Subcutaneous abdominal adipose tissue (tissue), 5 donors: ENCODE results near the gene TNS3.

ENCODE experiments used
- H3K27ac ChIP-seq: one replicate; pipeline ENCODE4 v1.7.0; 2013; ENCODE audit warnings: low read depth, mild to moderate bottlenecking, inconsistent platforms, low read length, moderate library complexity
- H3K27me3 ChIP-seq, 5 donors: one replicate each; pipeline ENCODE4 v1.7.0; 2013; ENCODE audit warnings: low read length in 5 of 5, inconsistent platforms in 1 of 5; ENCODE audit not compliant: control insufficient read depth in 5 of 5, insufficient read depth in 4 of 5
- H3K36me3 ChIP-seq, 5 donors: one replicate each; pipeline ENCODE4 v1.7.0; 2013; ENCODE audit warnings: low read length in 5 of 5; ENCODE audit not compliant: control insufficient read depth in 5 of 5, insufficient read depth in 5 of 5
- H3K4me1 ChIP-seq, 5 donors: one replicate each; pipeline ENCODE4 v1.7.0; 2013; ENCODE audit warnings: low read length in 5 of 5, mild to moderate bottlenecking in 3 of 5, moderate library complexity in 1 of 5; ENCODE audit not compliant: control insufficient read depth in 5 of 5, insufficient read depth in 5 of 5
- H3K4me3 ChIP-seq, 5 donors: one replicate each; pipeline ENCODE4 v1.7.0; 2013; ENCODE audit warnings: low read length in 5 of 5, low read depth in 1 of 5
- H3K9ac ChIP-seq, 5 donors: one replicate each; pipeline ENCODE4 v1.7.0; 2013; ENCODE audit warnings: low read length in 5 of 5, mild to moderate bottlenecking in 4 of 5, moderate library complexity in 3 of 5
- H3K9me3 ChIP-seq, 5 donors: one replicate each; pipeline ENCODE4 v1.7.0; 2013; ENCODE audit warnings: low read length in 5 of 5; ENCODE audit not compliant: control insufficient read depth in 5 of 5
- donor health status: healthy.
- donor health status: healthy.
- donor health status: healthy.
- donor health status: healthy.
- donor health status: healthy.

TNS3 gene

DNA sequence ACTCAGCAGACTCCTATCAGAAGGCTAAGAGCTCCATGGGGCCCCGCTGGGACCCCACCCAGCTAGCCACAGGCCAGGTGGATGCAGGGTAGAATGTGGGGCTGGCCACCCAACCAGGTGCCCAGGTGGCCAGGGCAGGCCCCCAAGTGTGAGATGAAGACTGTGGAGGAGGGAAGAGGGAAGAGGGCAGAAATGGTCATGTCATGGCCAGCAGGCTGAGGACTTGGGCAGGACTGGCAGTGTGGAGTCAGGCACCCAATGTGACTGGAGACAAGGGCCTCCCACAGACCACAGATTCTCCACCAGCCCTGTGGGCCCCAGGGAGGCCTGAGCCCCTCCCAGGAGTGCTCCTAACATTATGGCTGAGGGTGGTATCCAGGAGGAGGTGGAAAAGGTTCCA is 141.6 kb downstream of the TNS3 start:
- Histone ChIP-seq H3K9ac (peak overlapping the region in 1 of 5 donors; percentile 35), H3K4me1 (peaks cover 0 to 54% (median 46%) of the 10 kb centered on the region in 5 donors), H3K9me3 (no peaks in the 10 kb centered on the region), H3K27me3 (no peaks in the 10 kb centered on the region), H3K27ac (peak overlapping the region; percentile 74), H3K36me3 (peaks cover 0 to 28% (median 19%) of the 10 kb centered on the region in 5 donors), H3K4me3 (no peak overlapping the region)

GRCh38 chr7:47439181-47439667 is 142.7 kb downstream of the TNS3 start:
- H3K9me3 ChIP-seq, result no peaks in the 10 kb centered on the region
- peaks cover 0 to 37% (median 29%) of the 10 kb centered on the region in 5 donors for H3K36me3 ChIP-seq
- no peaks in the 10 kb centered on the region for H3K27me3 ChIP-seq
- no peak overlapping the region for H3K4me3 ChIP-seq
- H3K4me1 ChIP-seq, result peaks cover 0 to 44% (median 35%) of the 10 kb centered on the region in 5 donors
- peak overlapping the region; percentile 30 for H3K27ac ChIP-seq
- H3K9ac ChIP-seq, result no peak overlapping the region

GRCh38 chr7:47438411-47439029 is 143.4 kb downstream of the TNS3 start:
- peaks cover 0 to 48% (median 33%) of the 10 kb centered on the region in 5 donors for H3K4me1 ChIP-seq
- H3K27me3 ChIP-seq, result no peaks in the 10 kb centered on the region

DNA sequence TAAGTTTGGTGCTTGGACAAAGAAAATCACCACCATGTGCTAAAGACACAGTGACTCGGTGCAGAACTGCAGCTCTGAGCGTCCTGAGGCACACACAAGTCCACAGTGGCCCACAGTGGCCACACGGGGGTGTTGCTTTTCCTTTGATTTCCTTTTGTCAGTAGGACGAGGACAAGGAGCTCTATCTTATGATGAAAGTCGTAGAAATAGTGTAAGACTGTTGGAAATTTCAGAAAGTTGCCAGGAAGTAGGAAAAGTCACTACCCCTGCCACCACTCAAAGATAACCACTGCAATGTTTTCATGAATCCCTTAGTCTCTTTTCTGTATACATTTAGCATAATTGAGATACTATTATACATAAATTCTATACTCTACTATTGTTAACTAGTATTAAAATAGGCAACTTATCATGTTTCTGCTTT is 146.0 kb downstream of the TNS3 start:
- no peak overlapping the region for H3K4me3 ChIP-seq
- peaks cover 0 to 39% (median 25%) of the 10 kb centered on the region in 5 donors for H3K4me1 ChIP-seq
- peaks cover 2 to 37% (median 34%) of the 10 kb centered on the region in 5 donors for H3K36me3 ChIP-seq
- H3K9ac ChIP-seq, result peak overlapping the region in 1 of 5 donors; percentile 30
- H3K9me3 ChIP-seq, result no peaks in the 10 kb centered on the region
- H3K27me3 ChIP-seq, result no peaks in the 10 kb centered on the region
- H3K27ac ChIP-seq, result peak overlapping the region; percentile 57

More at GRCh38 chr7:47438411-47439029, 143.4 kb downstream of the TNS3 start:
- no peaks in the 10 kb centered on the region for H3K9me3 ChIP-seq
- peak overlapping the region; percentile 30 for H3K27ac ChIP-seq
- H3K9ac ChIP-seq, result no peak overlapping the region
- no peak overlapping the region for H3K4me3 ChIP-seq
- H3K36me3 ChIP-seq, result peaks cover 2 to 37% (median 29%) of the 10 kb centered on the region in 5 donors

GRCh38 chr7:47433564-47433895 is 148.4 kb downstream of the TNS3 start:
- Histone ChIP-seq H3K4me1 (peaks cover 0 to 40% (median 25%) of the 10 kb centered on the region in 5 donors), H3K27ac (peak overlapping the region; percentile 54), H3K9ac (no peak overlapping the region), H3K9me3 (no peaks in the 10 kb centered on the region), H3K27me3 (no peaks in the 10 kb centered on the region), H3K4me3 (no peak overlapping the region), H3K36me3 (peaks cover 5 to 24% (median 18%) of the 10 kb centered on the region in 5 donors)

- Histone ChIP-seq H3K9me3 (no peaks in the 10 kb centered on the region), H3K27me3 (no peaks in the 10 kb centered on the region), H3K36me3 (peaks cover 5 to 23% (median 19%) of the 10 kb centered on the region in 5 donors), H3K4me1 (peaks cover 2 to 46% (median 27%) of the 10 kb centered on the region in 5 donors), H3K27ac (peak overlapping the region; percentile 54), H3K9ac (peak overlapping the region in 1 of 5 donors; percentile 41), H3K4me3 (no peak overlapping the region)
Observed at GRCh38 chr7:47432671-47433563, 149.0 kb downstream of the TNS3 start.

DNA sequence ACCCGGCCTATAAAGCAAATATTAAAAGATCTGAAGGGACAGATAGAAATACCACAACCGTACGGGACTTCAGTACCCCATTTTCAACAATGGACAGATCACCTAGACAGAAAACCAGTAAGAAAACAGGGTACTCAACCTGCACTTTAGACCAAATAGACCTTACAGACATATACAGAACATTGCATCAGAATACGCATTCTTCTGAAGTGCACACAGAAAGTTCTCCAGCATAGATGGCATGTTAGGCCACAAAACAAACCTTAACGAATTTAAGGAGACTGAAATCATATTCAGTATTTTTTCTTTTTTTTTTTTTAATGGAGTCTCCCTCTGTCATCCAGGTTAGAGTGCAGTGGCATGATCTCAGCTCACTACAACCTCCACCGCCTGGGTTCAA is 151.5 kb downstream of the TNS3 start:
- Histone ChIP-seq H3K4me3 (no peak overlapping the region), H3K36me3 (peaks cover 9 to 46% (median 33%) of the 10 kb centered on the region in 5 donors), H3K27me3 (no peaks in the 10 kb centered on the region), H3K9ac (no peak overlapping the region), H3K27ac (no peak overlapping the region), H3K4me1 (peaks cover 2 to 29% (median 18%) of the 10 kb centered on the region in 5 donors), H3K9me3 (no peaks in the 10 kb centered on the region)

DNA sequence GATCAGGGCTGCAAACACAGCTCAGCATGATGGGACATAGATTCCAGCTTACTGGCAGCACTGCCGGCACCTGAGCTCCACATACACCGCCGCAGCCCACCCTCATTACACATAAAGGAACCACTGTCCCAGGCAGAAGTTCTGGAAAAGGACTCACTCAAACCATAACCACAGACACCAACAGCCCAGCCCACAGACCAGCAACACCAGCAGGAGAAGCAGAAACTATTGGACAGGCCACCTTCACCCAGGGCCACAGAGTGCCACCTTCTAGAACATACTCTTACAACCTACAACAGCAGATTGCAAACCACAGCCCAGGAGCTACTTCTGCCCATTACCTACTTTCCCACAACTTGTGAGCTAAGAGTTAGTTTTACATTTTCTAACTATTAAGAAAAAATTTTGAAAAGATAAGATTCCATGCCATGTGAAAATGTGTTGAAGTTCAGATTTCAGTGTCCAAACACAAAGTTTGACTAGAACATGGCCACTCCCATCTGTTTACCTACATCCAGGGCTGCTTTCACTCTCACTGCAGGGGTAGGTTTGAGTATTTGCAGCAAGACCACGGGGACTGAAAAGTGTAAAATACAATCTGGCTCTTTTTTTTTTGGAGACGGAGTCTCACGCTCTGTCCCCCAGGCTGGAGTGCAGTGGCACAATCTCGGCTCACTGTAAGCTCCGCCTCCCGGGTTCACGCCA is 153.0 kb downstream of the TNS3 start:
- H3K36me3 ChIP-seq, result peaks cover 7 to 49% (median 31%) of the 10 kb centered on the region in 5 donors
- peaks cover 2 to 28% (median 17%) of the 10 kb centered on the region in 5 donors for H3K4me1 ChIP-seq

DNA sequence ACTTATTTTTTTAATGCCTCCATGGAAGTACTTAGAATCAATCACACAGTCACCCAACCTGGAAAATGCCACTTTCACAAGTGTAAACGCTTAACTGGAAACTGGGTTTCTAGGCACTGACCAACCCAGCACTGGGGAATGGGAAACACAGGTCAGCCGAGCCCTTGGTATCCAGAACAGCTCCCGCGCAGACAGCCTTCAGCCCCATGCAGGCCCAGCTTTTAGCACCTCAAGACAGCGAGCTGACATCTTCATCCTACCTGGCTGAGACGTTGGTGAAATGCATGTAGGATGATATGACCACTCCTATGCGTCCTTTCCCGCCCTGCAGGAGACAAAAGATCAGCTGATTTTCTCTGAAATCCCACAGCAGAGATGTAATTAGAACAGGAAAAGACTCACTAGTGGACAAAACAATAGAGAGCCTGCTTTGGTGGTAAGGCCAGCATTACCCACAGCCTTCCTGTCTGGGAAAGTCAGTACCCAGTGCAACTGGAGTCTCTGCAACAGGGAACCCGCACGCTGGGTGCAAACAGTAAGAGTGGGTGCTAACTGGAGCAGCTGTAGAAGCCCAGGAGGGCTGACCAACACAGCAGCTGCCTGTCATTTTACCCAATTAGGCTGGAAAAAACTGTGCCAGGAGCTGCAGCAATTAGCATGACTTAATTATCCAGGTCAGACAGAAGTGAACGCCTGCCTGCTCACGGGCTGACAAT is 153.7 kb downstream of the TNS3 start:
- Histone ChIP-seq H3K36me3 (peaks cover 9 to 56% (median 38%) of the 10 kb centered on the region in 5 donors), H3K27ac (no peak overlapping the region), H3K27me3 (no peaks in the 10 kb centered on the region), H3K9me3 (no peaks in the 10 kb centered on the region), H3K4me1 (peaks cover 2 to 22% (median 13%) of the 10 kb centered on the region in 5 donors), H3K9ac (no peak overlapping the region), H3K4me3 (no peak overlapping the region)

More for the DNA sequence above, 153.0 kb downstream of the TNS3 start:
- no peak overlapping the region for H3K4me3 ChIP-seq
- H3K27ac ChIP-seq, result no peak overlapping the region
- H3K9ac ChIP-seq, result no peak overlapping the region
- no peaks in the 10 kb centered on the region for H3K27me3 ChIP-seq
- no peaks in the 10 kb centered on the region for H3K9me3 ChIP-seq
